ENCODE measurements around the gene PODXL2. TPM values are rescaled to one million over a fixed set of nuclear protein-coding genes. Genes with fewer than 3 reads are reported as not detected.
A peak's percentile ranks its signal among the peaks of the same experiment; 100 is the strongest.

The PODXL2 gene
- total and polyA plus RNA-seq, 3 experiments from 2014 or later = 1.4 to 4.7 (median 1.7) TPM

DNA sequence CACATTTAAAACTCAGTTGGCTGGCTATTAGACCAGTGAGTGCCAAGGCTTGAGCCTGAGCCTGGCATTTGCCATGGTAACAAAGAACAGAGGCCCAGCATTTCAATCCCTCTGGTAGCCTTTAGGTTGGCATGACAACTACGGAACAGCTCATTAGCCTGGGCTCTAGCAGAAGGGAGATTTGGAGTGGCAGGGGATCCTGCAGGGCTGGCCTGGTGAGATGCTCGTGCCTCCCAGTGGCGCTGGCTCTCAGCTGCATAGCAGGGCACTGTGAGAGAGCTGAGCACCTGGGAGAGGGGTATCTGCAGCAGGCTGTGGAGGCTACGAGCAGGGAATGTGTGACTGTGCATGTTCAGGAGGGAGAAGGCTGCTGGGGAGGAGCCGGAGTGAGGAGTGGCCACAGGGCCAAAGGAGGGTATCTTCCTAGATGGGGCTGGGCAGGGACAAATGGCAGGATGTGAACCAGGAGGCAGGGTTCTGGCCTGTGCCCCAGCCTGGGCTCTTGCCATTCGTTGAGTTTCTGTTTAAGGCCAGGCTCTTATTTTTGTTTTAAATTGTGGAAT, 38.2 kb downstream of the PODXL2 start:
- Histone ChIP-seq H3K27me3 (ENCODE audit: insufficient read depth, low read length, poor library complexity, severe bottlenecking) (no peaks in the 10 kb centered on the region), H3K27ac (ENCODE audit: low read depth, low read length) (no peak overlapping the region), H3K36me3 (ENCODE audit: insufficient read depth, low read length) (no peaks in the 10 kb centered on the region), H3K4me1 (ENCODE audit: insufficient read depth, low read length) (no peaks in the 10 kb centered on the region), H3K4me3 (ENCODE audit: low read length) (no peak overlapping the region), H3K9me3 (ENCODE audit: low read length) (no peaks in the 10 kb centered on the region)
- Mint-ChIP-seq H3K4me3 (no peak overlapping the region), H3K27me3 (no peaks in the 10 kb centered on the region), H3K36me3 (peaks cover 0 to 1% (median 0%) of the 10 kb centered on the region in 3 donors), H3K4me1 (peaks cover 0 to 11% (median 4%) of the 10 kb centered on the region in 3 donors), H3K27ac (no peak overlapping the region), H3K9me3 (no peaks in the 10 kb centered on the region)
- POLR2A ChIA-PET = no interaction called here
- no peak for DNase-seq
- CTCF ChIA-PET = interaction anchor here (1.4 kb wide), 1 partner anchor 40 kb away, joined by 3 read pairs; no protein-coding TSS in a partner anchor

DNA sequence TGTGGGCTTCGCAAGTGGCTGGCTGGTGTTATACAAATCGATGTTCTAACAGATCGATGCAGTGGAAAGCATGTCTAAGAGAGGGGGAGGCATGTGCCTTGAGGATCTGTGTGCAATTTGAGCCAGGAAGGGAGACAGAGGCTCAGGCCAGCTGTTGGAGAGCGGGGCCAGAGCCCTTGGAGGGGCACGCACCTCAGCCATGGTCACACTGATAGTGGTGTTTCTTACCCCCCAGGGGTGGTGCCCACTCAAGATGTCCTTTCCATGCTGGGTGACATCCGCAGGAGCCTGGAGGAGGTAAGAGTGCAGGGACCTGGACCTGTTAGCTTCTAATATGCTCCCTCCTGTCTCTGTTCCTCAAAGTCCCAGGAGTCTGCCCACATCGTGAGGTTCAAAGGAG, 39.9 kb downstream of the PODXL2 start:
- no peak overlapping the region for H3K4me3 ChIP-seq (ENCODE audit: low read length)
- Mint-ChIP-seq H3K4me3 (peak overlapping the region in 3 of 7 donors; percentile 26 to 64 (median 48)), H3K9me3 (no peaks in the 10 kb centered on the region), H3K36me3 (peaks cover 0 to 4% (median 0%) of the 10 kb centered on the region in 3 donors), H3K4me1 (peaks cover 6 to 17% (median 8%) of the 10 kb centered on the region in 3 donors), H3K27ac (peak overlapping the region in 2 of 8 donors; percentile 60 to 65), H3K27me3 (peaks cover 0 to 2% of the 10 kb centered on the region in 2 donors)
- ChIA-PET CTCF (no interaction called here), POLR2A (no interaction called here)
- no peaks in the 10 kb centered on the region for H3K36me3 ChIP-seq (ENCODE audit: insufficient read depth, low read length)
- H3K27ac ChIP-seq (ENCODE audit: low read depth, low read length) = no peak overlapping the region
- H3K9me3 ChIP-seq (ENCODE audit: low read length) = no peaks in the 10 kb centered on the region
- peaks cover 6% of the 10 kb centered on the region for H3K4me1 ChIP-seq (ENCODE audit: insufficient read depth, low read length)
- DNase-seq = no peak
- no peaks in the 10 kb centered on the region for H3K27me3 ChIP-seq (ENCODE audit: insufficient read depth, low read length, poor library complexity, severe bottlenecking)

DNA sequence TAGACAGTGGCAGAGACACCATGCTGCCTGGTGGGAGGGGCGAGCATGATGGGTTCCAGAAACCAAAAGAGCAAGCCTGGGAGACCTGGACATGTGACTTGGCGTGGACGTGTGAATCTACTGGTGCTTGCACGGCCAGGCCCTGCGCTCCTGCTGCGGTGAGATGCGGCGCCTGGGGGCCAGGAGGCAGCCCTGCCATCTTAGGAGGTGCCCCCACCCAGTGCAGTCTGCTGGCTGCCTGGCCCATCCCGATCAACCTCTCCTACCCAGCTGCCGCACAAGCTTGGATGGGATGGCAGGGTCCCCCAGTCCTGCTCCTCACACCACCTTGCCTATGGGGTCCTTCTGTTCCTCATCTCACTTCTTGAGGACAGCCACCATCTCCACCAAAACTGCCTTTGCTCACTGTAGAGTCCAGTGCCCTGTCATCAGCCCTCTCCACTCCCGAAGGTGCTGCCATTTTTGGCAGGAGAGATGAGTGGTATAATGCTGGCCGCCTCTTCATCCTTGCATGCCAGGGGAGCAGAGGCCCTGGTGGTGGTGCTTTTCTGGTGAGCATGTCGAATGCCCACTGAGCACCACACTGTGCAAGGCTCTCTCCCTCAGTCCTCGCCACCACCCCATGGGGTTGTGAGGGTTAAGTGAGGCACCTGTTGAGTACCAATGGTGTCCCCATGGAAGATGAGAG, 40.7 kb downstream of the PODXL2 start:
- H3K27me3 Mint-ChIP-seq = peaks cover 0 to 2% of the 10 kb centered on the region in 2 donors
- no peaks in the 10 kb centered on the region for H3K9me3 Mint-ChIP-seq
- H3K27me3 ChIP-seq (ENCODE audit: insufficient read depth, low read length, poor library complexity, severe bottlenecking) = no peaks in the 10 kb centered on the region
- ChIA-PET CTCF (no interaction called here), POLR2A (no interaction called here)
- no peak for DNase-seq
- no peak overlapping the region for H3K27ac ChIP-seq (ENCODE audit: low read depth, low read length)
- H3K4me1 ChIP-seq (ENCODE audit: insufficient read depth, low read length) = peaks cover 12% of the 10 kb centered on the region
- H3K4me3 Mint-ChIP-seq = peak overlapping the region in 2 of 7 donors; percentile 69 to 71
- no peak overlapping the region for H3K4me3 ChIP-seq (ENCODE audit: low read length)
- H3K27ac Mint-ChIP-seq = peak overlapping the region in 1 of 8 donors; percentile 63
- H3K36me3 Mint-ChIP-seq = peaks cover 0 to 9% (median 0%) of the 10 kb centered on the region in 3 donors
- H3K36me3 ChIP-seq (ENCODE audit: insufficient read depth, low read length) = no peaks in the 10 kb centered on the region
- H3K9me3 ChIP-seq (ENCODE audit: low read length) = no peaks in the 10 kb centered on the region
- peaks cover 13 to 25% (median 15%) of the 10 kb centered on the region in 3 donors for H3K4me1 Mint-ChIP-seq

DNA sequence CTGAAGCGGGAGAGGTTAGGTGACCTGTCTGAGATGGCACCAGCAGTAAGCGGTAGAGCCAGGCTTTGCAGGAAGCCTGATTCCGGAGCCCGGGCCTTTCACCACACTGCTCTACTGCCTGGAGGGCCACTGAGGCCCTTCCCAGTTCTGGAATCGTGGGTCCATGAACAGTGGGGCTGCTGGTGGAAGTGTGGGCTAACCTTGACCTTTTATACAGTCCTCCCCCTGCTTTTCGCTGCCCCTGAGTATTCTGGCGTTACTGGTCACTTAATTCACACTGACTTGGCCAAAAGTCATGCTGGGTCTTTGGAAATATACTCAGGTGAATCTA, 41.2 kb downstream of the PODXL2 start:
- Histone ChIP-seq H3K27ac (ENCODE audit: low read depth, low read length) (no peak overlapping the region), H3K9me3 (ENCODE audit: low read length) (no peaks in the 10 kb centered on the region), H3K27me3 (ENCODE audit: insufficient read depth, low read length, poor library complexity, severe bottlenecking) (no peaks in the 10 kb centered on the region), H3K4me1 (ENCODE audit: insufficient read depth, low read length) (peaks cover 16% of the 10 kb centered on the region), H3K4me3 (ENCODE audit: low read length) (no peak overlapping the region), H3K36me3 (ENCODE audit: insufficient read depth, low read length) (no peaks in the 10 kb centered on the region)
- Mint-ChIP-seq H3K27me3 (peaks cover 0 to 2% of the 10 kb centered on the region in 2 donors), H3K4me3 (peak overlapping the region in 4 of 7 donors; percentile 26 to 71 (median 66)), H3K27ac (peak overlapping the region in 3 of 8 donors; percentile 29 to 63 (median 38)), H3K4me1 (peaks cover 19 to 28% (median 20%) of the 10 kb centered on the region in 3 donors), H3K9me3 (no peaks in the 10 kb centered on the region), H3K36me3 (peaks cover 0 to 12% (median 1%) of the 10 kb centered on the region in 3 donors)
- POLR2A ChIA-PET = no interaction called here
- CTCF ChIA-PET = no interaction called here
- no peak for DNase-seq

DNA sequence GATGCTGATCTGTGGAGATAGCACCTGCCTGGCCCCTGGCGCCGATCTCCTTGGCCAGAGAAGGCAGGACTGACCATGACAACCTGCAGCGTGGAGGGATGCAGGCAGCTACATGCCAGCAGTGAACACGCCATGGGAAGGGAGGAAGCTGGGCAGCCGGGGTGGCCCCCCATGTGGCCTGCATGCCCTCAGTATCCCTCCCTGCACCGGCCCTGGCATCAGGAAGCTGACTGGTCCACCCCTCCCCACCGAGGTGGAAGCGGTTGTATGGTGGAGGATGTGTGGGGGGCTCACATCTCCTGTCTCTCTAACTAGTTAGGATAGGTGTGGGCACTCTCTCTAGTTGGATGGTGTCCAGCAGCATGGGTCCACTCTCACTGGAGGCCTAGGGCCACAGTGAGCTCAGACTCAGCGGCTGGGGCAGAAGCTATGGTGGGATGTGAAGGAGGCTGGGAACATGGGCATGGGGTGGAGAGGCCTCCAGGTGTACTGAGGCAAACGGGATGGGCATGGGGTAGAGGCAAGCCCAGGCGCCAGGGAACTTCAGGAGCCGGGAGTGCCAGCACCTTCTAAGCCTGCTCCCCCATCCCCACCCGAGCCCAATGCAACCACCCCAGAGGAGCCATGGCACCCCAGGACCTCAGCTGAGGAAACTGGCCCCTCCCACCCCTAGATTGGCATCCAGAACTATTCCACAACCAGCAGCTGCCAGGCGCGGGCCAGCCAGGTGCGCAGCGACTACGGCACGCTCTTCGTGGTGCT, 42.0 kb downstream of the PODXL2 start:
- H3K9me3 Mint-ChIP-seq = no peaks in the 10 kb centered on the region
- H3K4me3 Mint-ChIP-seq = peak overlapping the region; percentile 58 to 92 (median 82)
- peaks cover 0 to 2% of the 10 kb centered on the region in 2 donors for H3K27me3 Mint-ChIP-seq
- DNase-seq = no peak
- Histone ChIP-seq H3K4me3 (ENCODE audit: low read length) (no peak overlapping the region), H3K36me3 (ENCODE audit: insufficient read depth, low read length) (no peaks in the 10 kb centered on the region), H3K4me1 (ENCODE audit: insufficient read depth, low read length) (peaks cover 16% of the 10 kb centered on the region), H3K9me3 (ENCODE audit: low read length) (no peaks in the 10 kb centered on the region), H3K27ac (ENCODE audit: low read depth, low read length) (no peak overlapping the region), H3K27me3 (ENCODE audit: insufficient read depth, low read length, poor library complexity, severe bottlenecking) (no peaks in the 10 kb centered on the region)
- POLR2A ChIA-PET = interaction anchor here (1.2 kb wide), 1 partner anchor 81 kb away, joined by 7 read pairs; the partner anchor contains the start of gene TPRA1
- peaks cover 23 to 34% (median 24%) of the 10 kb centered on the region in 3 donors for H3K4me1 Mint-ChIP-seq
- CTCF ChIA-PET = no interaction called here
- H3K27ac Mint-ChIP-seq = peak overlapping the region in 7 of 8 donors; percentile 29 to 83 (median 72)
- H3K36me3 Mint-ChIP-seq = peaks cover 0 to 17% (median 1%) of the 10 kb centered on the region in 3 donors

DNA sequence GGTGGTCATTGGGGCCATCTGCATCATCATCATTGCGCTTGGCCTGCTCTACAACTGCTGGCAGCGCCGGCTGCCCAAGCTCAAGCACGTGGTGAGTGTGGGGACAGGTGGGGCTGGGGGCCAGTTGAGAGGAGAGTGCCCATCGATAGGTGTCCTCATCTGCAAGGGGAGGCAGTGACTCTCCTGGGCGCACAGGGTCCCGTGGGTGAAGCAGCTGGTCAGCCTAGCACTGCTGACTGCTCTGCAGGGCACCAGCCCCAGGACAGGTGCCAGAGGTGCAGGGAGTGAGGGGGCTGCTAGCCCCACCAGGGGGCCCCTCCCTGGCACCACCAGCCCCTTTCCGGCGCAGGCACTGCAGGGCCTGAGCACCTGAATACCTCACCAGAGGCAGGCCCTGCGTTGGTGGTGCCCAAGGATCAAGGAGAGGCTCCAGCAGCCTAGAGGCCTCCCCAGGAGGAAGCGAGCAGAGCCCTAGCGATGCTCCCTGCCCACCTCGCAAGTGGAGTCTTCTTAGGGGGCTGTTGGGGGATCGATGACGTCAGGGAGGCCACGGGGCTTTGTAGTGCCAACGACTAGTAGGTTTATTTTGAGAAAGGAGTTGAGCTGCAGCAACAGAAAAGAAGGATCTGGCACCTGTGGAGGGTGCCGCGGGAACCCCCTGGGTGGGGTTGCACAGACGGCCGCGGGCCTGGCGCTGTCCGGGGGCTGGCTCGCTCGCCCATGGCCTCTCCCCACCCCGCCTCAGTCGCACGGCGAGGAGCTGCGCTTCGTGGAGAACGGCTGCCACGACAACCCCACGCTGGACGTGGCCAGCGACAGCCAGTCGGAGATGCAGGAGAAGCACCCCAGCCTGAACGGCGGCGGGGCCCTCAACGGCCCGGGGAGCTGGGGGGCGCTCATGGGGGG, 42.8 kb downstream of the PODXL2 start:
- CTCF ChIA-PET = interaction anchor here (0.9 to 2.0 kb wide), 4 partner anchors 9 to 96 kb away, joined by 3 to 5 read pairs (median 4); no protein-coding TSS in a partner anchor
- Mint-ChIP-seq H3K4me3 (peak overlapping the region; percentile 88 to 93 (median 91)), H3K9me3 (no peaks in the 10 kb centered on the region), H3K27me3 (peaks cover 0 to 2% of the 10 kb centered on the region in 2 donors), H3K4me1 (peaks cover 26 to 40% (median 27%) of the 10 kb centered on the region in 3 donors), H3K36me3 (peaks cover 0 to 26% (median 6%) of the 10 kb centered on the region in 3 donors), H3K27ac (peak overlapping the region; percentile 30 to 98 (median 94))
- H3K27me3 ChIP-seq (ENCODE audit: insufficient read depth, low read length, poor library complexity, severe bottlenecking) = no peaks in the 10 kb centered on the region
- peak; percentile 19 to 71 (median 47) for DNase-seq
- H3K4me3 ChIP-seq (ENCODE audit: low read length) = peak overlapping the region; percentile 71
- peak overlapping the region; percentile 83 for H3K27ac ChIP-seq (ENCODE audit: low read depth, low read length)
- POLR2A ChIA-PET = interaction anchor here (0.7 to 1.6 kb wide), 5 partner anchors 35 to 1197 kb away, joined by 3 to 13 read pairs (median 3); partner anchors contain the start of gene TPRA1
- peaks cover 16% of the 10 kb centered on the region for H3K4me1 ChIP-seq (ENCODE audit: insufficient read depth, low read length)
- H3K36me3 ChIP-seq (ENCODE audit: insufficient read depth, low read length) = no peaks in the 10 kb centered on the region
- H3K9me3 ChIP-seq (ENCODE audit: low read length) = no peaks in the 10 kb centered on the region
